ENCODE data around the gene UBE2C.

DNA sequence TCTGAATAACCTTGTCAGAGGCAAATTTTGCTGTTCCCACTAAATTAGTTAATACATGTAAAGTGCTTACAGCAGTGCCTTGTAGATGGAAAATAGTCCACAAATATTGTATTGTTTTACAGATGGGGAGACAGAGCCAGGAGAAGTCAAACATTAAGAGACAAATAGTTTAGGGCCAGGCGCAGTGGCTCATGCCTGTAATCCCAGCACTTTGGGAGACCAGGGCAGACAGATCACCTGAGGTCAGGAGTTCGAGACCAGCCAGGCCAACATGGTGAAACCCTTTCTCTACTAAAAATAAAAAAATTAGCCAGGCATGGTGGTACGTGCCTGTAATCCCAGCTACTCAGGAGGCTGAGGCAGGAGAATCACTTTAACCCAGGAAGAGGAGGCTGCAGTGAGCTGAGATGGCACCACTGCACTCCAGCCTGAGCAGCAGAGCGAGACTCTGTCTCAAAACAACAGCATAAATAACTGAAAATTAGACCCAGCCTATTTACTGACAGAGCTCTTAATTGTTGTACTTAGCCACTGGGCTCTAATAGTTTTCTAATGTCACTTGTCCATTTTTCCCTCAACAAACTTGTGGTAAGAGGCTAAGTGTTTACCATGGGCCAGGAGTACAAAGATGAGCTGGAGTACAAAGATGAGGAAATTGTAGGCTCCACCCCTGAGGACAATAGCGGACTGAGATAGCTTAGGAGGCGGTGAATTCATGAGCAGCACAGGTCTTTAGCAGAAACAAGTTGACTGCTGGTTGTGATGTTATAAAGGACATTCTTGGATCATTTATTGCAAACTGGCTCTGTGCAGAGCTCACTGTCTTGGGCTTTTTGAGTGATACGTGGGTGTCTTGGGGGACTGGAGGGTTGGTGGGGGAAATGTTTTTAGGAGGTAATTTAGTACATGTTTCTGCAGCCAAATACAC, 51.4 kb downstream of the UBE2C start:
- TF ChIP-seq, protein P1, sequence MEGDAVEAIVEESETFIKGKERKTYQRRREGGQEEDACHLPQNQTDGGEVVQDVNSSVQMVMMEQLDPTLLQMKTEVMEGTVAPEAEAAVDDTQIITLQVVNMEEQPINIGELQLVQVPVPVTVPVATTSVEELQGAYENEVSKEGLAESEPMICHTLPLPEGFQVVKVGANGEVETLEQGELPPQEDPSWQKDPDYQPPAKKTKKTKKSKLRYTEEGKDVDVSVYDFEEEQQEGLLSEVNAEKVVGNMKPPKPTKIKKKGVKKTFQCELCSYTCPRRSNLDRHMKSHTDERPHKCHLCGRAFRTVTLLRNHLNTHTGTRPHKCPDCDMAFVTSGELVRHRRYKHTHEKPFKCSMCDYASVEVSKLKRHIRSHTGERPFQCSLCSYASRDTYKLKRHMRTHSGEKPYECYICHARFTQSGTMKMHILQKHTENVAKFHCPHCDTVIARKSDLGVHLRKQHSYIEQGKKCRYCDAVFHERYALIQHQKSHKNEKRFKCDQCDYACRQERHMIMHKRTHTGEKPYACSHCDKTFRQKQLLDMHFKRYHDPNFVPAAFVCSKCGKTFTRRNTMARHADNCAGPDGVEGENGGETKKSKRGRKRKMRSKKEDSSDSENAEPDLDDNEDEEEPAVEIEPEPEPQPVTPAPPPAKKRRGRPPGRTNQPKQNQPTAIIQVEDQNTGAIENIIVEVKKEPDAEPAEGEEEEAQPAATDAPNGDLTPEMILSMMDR (IDR thresholded peaks at IDR 0.05) = no peak
- TF ChIP-seq POLR2AphosphoS5 (IDR thresholded peaks at IDR 0.05; ENCODE audit: insufficient read depth in 1 of 2, low read depth in 1 of 2) = no peak

All from vagina (tissue), 2 donors.